GM12891 (cell line): ENCODE results near the gene DPEP1.
"Not testable (repeated sequence)": the region's sequence is repeated elsewhere in the genome, so short reads cannot be mapped to it uniquely, and the experiment has no call there.

ENCODE experiments used
- PAX5 ChIP-seq: IDR thresholded peaks from 2 replicates; pipeline ENCODE4 v1.6.1; 2011; ENCODE audit warnings: low read length, moderate library complexity, mild to moderate bottlenecking; ENCODE audit not compliant: insufficient read depth, severe bottlenecking
- POLR2A ChIP-seq: IDR thresholded peaks from 2 replicates; pipeline ENCODE4 v1.6.1; 2011; ENCODE audit warnings: low read depth, low read length, control low read depth
- POLR2AphosphoS5 ChIP-seq: IDR thresholded peaks from 2 replicates; pipeline ENCODE4 v1.6.1; 2011; ENCODE audit warnings: low read depth, low read length, control low read depth
- POU2F2 ChIP-seq: IDR thresholded peaks from 2 replicates; pipeline ENCODE4 v1.6.1; 2011; ENCODE audit warnings: low read depth, mild to moderate bottlenecking, control low read depth, low read length, moderate library complexity
- SPI1 ChIP-seq: IDR thresholded peaks from 2 replicates; pipeline ENCODE4 v1.6.1; 2011; ENCODE audit warnings: low read depth, low read length, control low read depth
- TAF1 ChIP-seq: IDR thresholded peaks from 2 replicates; pipeline ENCODE4 v1.6.1; 2011; ENCODE audit warnings: low read depth, low read length, control low read depth

DNA sequence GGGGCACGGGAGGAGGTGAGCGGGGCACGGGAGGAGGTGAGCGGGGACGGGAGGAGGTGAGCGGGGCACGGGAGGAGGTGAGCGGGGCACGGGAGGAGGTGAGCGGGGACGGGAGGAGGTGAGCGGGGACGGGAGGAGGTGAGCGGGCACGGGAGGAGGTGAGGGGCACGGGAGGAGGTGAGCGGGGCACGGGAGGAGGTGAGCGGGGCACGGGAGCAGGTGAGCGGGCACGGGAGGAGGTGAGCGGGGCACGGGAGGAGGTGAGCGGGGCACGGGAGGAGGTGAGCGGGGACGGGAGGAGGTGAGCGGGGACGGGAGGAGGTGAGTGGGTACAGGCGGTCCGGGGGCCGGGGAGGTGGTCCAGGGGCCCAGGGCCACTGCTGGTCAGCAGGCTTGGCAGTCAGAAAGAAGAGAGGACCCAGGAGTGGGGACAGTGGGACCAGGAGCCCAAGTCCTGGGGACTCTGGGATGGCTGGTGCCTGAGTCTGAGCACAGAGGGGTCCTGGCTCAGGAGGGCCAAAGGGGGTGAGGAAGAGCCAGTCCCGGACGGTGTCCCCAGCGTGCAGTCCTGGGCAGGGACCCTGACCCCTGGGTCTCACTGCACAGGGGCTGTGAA, 42.4 kb upstream of the DPEP1 start:
- not testable (repeated sequence) for TF ChIP-seq SPI1, POLR2A, POLR2AphosphoS5, PAX5, TAF1, POU2F2
